Stimulated activated CD4-positive, alpha-beta T cell treated with anti-CD3 and anti-CD28 coated beads, Interleukin-2, amount 100 ng/mL, for 24 hours (primary cell): ENCODE measurements around the gene TMEM243.
A peak's percentile ranks its signal among the peaks of the same experiment; 100 is the strongest.
"Not testable (repeated sequence)": the region's sequence is repeated elsewhere in the genome, so short reads cannot be mapped to it uniquely, and the experiment has no call there.

ENCODE experiments used
- DNase-seq, 2 donors: peaks; one replicate each; pipeline ENCODE4 v3.0.0-alpha.2; 2020

TMEM243 gene

GRCh38 chr7:87219545-87220025, at the start of gene TMEM243:
TMEM243 (minus strand) TSS chr7:87219732; CDS start chr7:87219503, 229 bp downstream.
- DNase-seq: peak; percentile 79 to 84

- DNase-seq: no peak
Measured at GRCh38 chr7:87267239-87267900, 47.8 kb upstream of the TMEM243 start.

- DNase-seq: no peak
Measured at GRCh38 chr7:87263537-87263936, 44.0 kb upstream of the TMEM243 start.

GRCh38 chr7:87253589-87254087, 34.1 kb upstream of the TMEM243 start:
- no peak for DNase-seq

GRCh38 chr7:87245671-87246070, 26.1 kb upstream of the TMEM243 start:
- not testable (repeated sequence) for DNase-seq

- not testable (repeated sequence) for DNase-seq
Measured at GRCh38 chr7:87238464-87239051, 19.0 kb upstream of the TMEM243 start.

- no peak for DNase-seq
Measured at GRCh38 chr7:87234949-87235348, 15.4 kb upstream of the TMEM243 start.

GRCh38 chr7:87231711-87232110, 12.2 kb upstream of the TMEM243 start:
- DNase-seq: no peak

GRCh38 chr7:87231258-87231657, 11.7 kb upstream of the TMEM243 start:
- no peak for DNase-seq

GRCh38 chr7:87226495-87226894, 7.0 kb upstream of the TMEM243 start:
- DNase-seq: no peak

GRCh38 chr7:87225696-87226095, 6.2 kb upstream of the TMEM243 start:
- DNase-seq: no peak

GRCh38 chr7:87223666-87224065, 4.1 kb upstream of the TMEM243 start:
- no peak for DNase-seq

- DNase-seq: no peak
Measured at GRCh38 chr7:87220734-87221215, 1.2 kb upstream of the TMEM243 start.

GRCh38 chr7:87220026-87220733, 648 bp upstream of the TMEM243 start:
- DNase-seq: peak; percentile 83 to 89

- DNase-seq: peak; percentile 40 to 43
Measured at GRCh38 chr7:87218796-87219544, 562 bp downstream of the TMEM243 start.

GRCh38 chr7:87217983-87218653, 1.4 kb downstream of the TMEM243 start:
- no peak for DNase-seq

GRCh38 chr7:87216701-87217508, 2.6 kb downstream of the TMEM243 start:
- peak; percentile 26 to 43 for DNase-seq

- DNase-seq: no peak
Measured at GRCh38 chr7:87215046-87215445, 4.5 kb downstream of the TMEM243 start.

- DNase-seq: no peak
Measured at GRCh38 chr7:87213811-87214210, 5.7 kb downstream of the TMEM243 start.

- no peak for DNase-seq
Measured at GRCh38 chr7:87213252-87213651, 6.3 kb downstream of the TMEM243 start.

GRCh38 chr7:87212498-87212897, 7.0 kb downstream of the TMEM243 start:
- no peak for DNase-seq
